Thymus (tissue), 11 donors: ENCODE measurements around the gene RHOJ. TPM values are rescaled to one million over a fixed set of nuclear protein-coding genes. Genes with fewer than 3 reads are reported as not detected.
A peak's percentile ranks its signal among the peaks of the same experiment; 100 is the strongest.
"Not testable (repeated sequence)": the region's sequence is repeated elsewhere in the genome, so short reads cannot be mapped to it uniquely, and the experiment has no call there.

Experiments used
- DNase-seq, 9 donors: peaks; one replicate each; pipeline ENCODE4 v3.0.0-alpha.2; 2013; ENCODE audit warnings: low spot score in 9 of 9, low read depth in 6 of 9, missing footprints in 1 of 9
- H3K27ac ChIP-seq, 2 donors: one replicate each; pipeline ENCODE4 v1.5.1; 2013; ENCODE audit warnings: control low read depth in 1 of 2, low read depth in 1 of 2, low read length in 1 of 2, mild to moderate bottlenecking in 1 of 2, moderate library complexity in 1 of 2
- H3K27me3 ChIP-seq, 2 donors: one replicate each; pipeline ENCODE4 v1.5.1; 2013; ENCODE audit warnings: low read length in 1 of 2; ENCODE audit not compliant: control insufficient read depth in 2 of 2, insufficient read depth in 1 of 2
- H3K36me3 ChIP-seq, 2 donors: one replicate each; pipeline ENCODE4 v1.5.1; 2013; ENCODE audit warnings: low read length in 1 of 2, mild to moderate bottlenecking in 1 of 2, moderate library complexity in 1 of 2; ENCODE audit not compliant: control insufficient read depth in 2 of 2, insufficient read depth in 2 of 2
- H3K4me1 ChIP-seq, 2 donors: one replicate each; pipeline ENCODE4 v1.5.1; 2013; ENCODE audit warnings: low read length in 2 of 2; ENCODE audit not compliant: control insufficient read depth in 2 of 2, insufficient read depth in 2 of 2
- H3K4me3 ChIP-seq, 2 donors: one replicate each; pipeline ENCODE4 v1.5.1; 2013; ENCODE audit warnings: low read length in 2 of 2, control low read depth in 1 of 2, mild to moderate bottlenecking in 1 of 2
- H3K9me3 ChIP-seq, 2 donors: one replicate each; pipeline ENCODE4 v1.5.1; 2013; ENCODE audit warnings: low read length in 1 of 2, mild to moderate bottlenecking in 1 of 2; ENCODE audit not compliant: control insufficient read depth in 2 of 2, insufficient read depth in 1 of 2
- WGBS: extraction: QIAGEN DNeasy Blood & Tissue Kit; methylation state at CpG from one replicate; pipeline ENCODE4 v1.1.7; 2013; 5-methylcytosine and 5-hydroxymethylcytosine counted together
- polyA plus RNA-seq: library from polyadenylated mRNA; stranded (reverse); fragments of 200-250 nt; gene quantifications from one replicate; pipeline ENCODE4 v1.2.3, GENCODE V29; 2013
- total RNA-seq: library from RNA; stranded (reverse); fragments of 120-200 nt; gene quantifications from one replicate; pipeline ENCODE4 v1.2.4, GENCODE V29; 2013
- donor health status: healthy.

RHOJ gene
- total and polyA plus RNA-seq, 2 donors = 1.0 to 6.0 TPM

DNA sequence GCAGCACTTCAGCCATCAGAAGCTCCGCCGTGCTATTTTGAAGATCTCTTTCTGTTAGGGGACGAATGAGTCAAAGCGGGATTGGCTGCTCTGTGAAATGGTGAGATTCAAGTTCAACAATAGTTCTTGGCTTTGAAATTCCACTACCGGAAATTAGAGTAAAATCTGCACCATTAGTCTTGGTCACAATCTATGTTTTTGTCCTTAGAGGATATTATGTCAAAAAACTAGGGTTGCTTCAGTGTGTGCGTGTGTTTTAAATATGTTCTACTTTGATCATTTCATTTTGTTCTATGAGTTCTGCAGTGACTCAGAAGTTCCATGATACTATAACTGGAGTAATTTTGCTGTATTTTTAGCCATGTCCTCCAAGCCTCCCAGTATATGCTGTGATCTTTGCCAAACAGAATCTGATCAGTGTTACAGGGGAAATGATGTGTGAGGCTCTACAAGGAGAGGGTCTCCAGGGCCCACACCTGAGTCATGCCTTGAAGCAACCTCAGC lies 91.9 kb downstream of the RHOJ start:
- 97% methylated on average over 6 of the region's 6 CpGs for WGBS
- Histone ChIP-seq H3K4me1 (no peaks in the 10 kb centered on the region), H3K36me3 (no peaks in the 10 kb centered on the region), H3K27me3 (no peaks in the 10 kb centered on the region), H3K9me3 (no peaks in the 10 kb centered on the region), H3K27ac (no peak overlapping the region), H3K4me3 (no peak overlapping the region)
- no peak for DNase-seq

- Histone ChIP-seq H3K4me3 (no peak overlapping the region), H3K4me1 (no peaks in the 10 kb centered on the region), H3K36me3 (no peaks in the 10 kb centered on the region), H3K9me3 (no peaks in the 10 kb centered on the region), H3K27me3 (no peaks in the 10 kb centered on the region), H3K27ac (no peak overlapping the region)
- DNase-seq = no peak
- WGBS = 92% methylated on average over 4 of the region's 4 CpGs
Measured at GRCh38 chr14:63297372-63298063, 93.3 kb downstream of the RHOJ start.

DNA sequence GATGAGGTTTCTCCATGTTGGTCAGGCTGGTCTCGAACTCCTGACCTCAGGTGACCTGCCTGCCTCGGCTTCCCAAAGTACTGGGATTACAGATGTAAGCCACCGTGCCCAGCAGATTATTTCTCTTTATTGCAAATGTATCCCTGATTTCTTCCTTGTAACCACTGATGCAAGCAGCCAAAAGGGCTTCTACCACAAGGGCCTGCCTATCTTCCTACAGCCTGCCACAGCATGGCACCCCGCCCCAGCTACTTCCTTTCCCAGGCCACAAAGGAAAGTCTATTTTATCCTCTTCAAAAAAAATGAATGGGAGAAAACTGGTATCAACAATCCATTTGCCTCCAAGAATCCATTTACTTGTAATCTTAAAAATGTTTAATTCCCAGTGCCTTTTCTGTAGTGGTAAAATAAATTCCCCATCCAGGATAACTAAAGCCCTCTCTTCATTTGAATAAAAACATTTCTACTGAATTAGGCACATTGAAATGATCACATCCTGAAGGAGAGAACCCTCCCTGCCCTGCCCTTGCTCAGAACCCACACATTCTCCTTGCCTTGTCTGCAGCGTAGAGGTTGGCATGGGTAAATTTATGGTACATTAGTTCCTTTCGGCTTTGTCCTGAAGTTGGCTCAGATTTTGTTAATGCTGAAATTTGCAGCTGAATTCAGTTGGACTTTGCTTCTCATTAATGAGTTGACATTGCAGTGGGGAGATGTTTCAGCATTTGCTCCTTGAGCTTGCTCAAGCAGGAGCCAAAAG lies 95.3 kb downstream of the RHOJ start:
- no peaks in the 10 kb centered on the region for H3K36me3 ChIP-seq
- no peak for DNase-seq
- H3K27ac ChIP-seq = no peak overlapping the region
- no peaks in the 10 kb centered on the region for H3K9me3 ChIP-seq
- no peaks in the 10 kb centered on the region for H3K27me3 ChIP-seq
- H3K4me3 ChIP-seq = no peak overlapping the region
- H3K4me1 ChIP-seq = no peaks in the 10 kb centered on the region
- 64% methylated on average over 6 of the region's 6 CpGs for WGBS

DNA sequence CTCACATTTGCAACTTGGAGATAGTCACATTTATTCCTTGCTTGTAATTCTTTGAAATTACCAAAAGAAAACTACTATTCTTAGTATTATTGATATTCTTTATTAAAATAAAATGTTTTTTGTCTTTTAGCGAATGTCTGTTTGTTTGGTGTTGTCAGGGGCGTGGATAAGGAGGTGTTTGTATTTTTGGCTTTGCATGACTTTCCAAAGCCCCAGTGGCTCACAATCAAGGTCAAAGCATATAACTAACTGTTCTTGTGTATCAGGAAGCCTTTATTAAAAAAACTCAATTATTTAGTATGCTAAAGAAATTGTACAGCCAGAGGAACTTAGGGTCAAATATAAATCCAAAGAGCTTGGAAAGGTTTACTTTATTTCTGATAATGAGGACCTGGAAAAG lies 96.6 kb downstream of the RHOJ start:
- Histone ChIP-seq H3K4me1 (no peaks in the 10 kb centered on the region), H3K36me3 (no peaks in the 10 kb centered on the region), H3K9me3 (no peaks in the 10 kb centered on the region), H3K27ac (no peak overlapping the region), H3K4me3 (no peak overlapping the region), H3K27me3 (no peaks in the 10 kb centered on the region)
- DNase-seq = no peak
- WGBS = 98% methylated on average over 2 of the region's 2 CpGs

DNA sequence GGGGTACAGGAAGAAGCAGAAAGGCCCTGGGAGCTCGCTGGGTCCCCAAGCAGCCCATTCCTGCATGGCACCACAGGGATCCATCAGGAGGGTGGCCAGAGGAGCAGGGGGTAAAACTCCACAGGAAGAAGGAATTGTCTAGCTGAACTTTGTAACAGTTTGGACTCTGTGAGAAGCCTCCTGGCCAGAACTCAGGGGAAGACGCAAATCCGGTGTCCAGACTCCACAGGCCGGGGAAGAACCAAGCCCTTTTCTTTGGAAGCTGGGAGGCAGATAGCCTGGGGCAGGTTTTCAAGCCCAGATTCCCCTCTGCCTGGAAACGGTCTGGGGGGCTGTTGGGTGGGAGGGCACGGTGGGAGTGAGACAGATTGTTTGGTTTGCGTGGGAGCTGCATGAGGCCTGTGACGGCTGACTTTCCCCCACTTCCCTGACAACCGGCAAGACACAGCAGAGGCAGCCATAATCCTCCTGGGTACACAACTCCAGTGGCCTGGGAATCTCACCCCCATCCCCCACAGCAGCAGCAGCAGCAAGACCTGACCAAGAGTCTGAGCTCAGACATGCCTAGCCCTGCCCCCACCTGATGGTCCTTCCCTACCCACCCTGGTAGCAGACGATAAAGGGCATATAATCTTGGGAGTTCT lies 97.8 kb downstream of the RHOJ start:
- no peaks in the 10 kb centered on the region for H3K36me3 ChIP-seq
- no peaks in the 10 kb centered on the region for H3K9me3 ChIP-seq
- WGBS = 87% methylated on average over 10 of the region's 10 CpGs
- no peak overlapping the region for H3K4me3 ChIP-seq
- no peak overlapping the region for H3K27ac ChIP-seq
- DNase-seq = no peak
- H3K4me1 ChIP-seq = no peaks in the 10 kb centered on the region
- H3K27me3 ChIP-seq = no peaks in the 10 kb centered on the region

DNA sequence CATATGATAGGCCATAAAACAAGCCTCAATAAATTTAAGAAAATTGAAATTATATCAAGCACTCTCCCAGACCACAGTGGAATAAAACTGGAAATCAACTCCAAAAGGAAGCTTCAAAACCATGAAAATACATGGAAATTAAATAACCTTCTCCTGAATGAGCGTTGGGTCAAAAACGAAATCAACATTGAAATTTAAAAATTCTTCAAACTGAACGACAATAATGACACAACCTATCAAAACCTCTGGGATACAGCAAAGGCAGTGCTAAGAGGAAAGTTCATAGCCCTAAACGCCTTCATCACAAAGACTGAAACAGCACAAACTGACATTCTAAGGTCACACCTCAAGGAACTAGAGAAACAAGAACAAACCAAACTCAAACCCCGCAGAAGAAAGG lies 100.2 kb downstream of the RHOJ start:
- DNase-seq, H3K9me3 ChIP-seq, H3K36me3 ChIP-seq, H3K27ac ChIP-seq, H3K4me3 ChIP-seq, H3K4me1 ChIP-seq, H3K27me3 ChIP-seq: not testable (repeated sequence)
- 98% methylated on average over 5 of the region's 5 CpGs for WGBS

GRCh38 chr14:63308723-63309317 lies 104.6 kb downstream of the RHOJ start:
- Histone ChIP-seq H3K4me3 (no peak overlapping the region), H3K4me1 (no peaks in the 10 kb centered on the region), H3K36me3 (no peaks in the 10 kb centered on the region), H3K27me3 (no peaks in the 10 kb centered on the region), H3K9me3 (no peaks in the 10 kb centered on the region), H3K27ac (no peak overlapping the region)
- DNase-seq = peak in 2 of 9 donors; percentile 5 to 6
- 64% methylated on average over 7 of the region's 7 CpGs for WGBS

- Histone ChIP-seq H3K4me3 (no peak within 1 kb of the TSS), H3K36me3 (no peaks in the 10 kb centered on the region), H3K27ac (no peak within 1 kb of the TSS), H3K4me1 (no peaks in the 10 kb centered on the region), H3K9me3 (no peaks in the 10 kb centered on the region), H3K27me3 (no peaks in the 10 kb centered on the region)
- DNase-seq = no peak
Measured at GRCh38 chr14:63318835-63319234, 114.6 kb downstream of the RHOJ start, which contains the start of gene GPHB5. GPHB5 (minus strand) TSS chr14:63318935; CDS start chr14:63317849, 1,086 bp downstream.

- H3K36me3 ChIP-seq = no peaks in the 10 kb centered on the region
- no peaks in the 10 kb centered on the region for H3K4me1 ChIP-seq
- H3K9me3 ChIP-seq = no peaks in the 10 kb centered on the region
- no peaks in the 10 kb centered on the region for H3K27me3 ChIP-seq
- 96% methylated on average over 1 of the region's 1 CpG for WGBS
- no peak overlapping the region for H3K27ac ChIP-seq
- no peak for DNase-seq
- no peak overlapping the region for H3K4me3 ChIP-seq
Measured at GRCh38 chr14:63322472-63322871, 118.2 kb downstream of the RHOJ start.
